Measurements from ENCODE around the gene RSPO4.
A peak's percentile ranks its signal among the peaks of the same experiment; 100 is the strongest.

Gene RSPO4

DNA sequence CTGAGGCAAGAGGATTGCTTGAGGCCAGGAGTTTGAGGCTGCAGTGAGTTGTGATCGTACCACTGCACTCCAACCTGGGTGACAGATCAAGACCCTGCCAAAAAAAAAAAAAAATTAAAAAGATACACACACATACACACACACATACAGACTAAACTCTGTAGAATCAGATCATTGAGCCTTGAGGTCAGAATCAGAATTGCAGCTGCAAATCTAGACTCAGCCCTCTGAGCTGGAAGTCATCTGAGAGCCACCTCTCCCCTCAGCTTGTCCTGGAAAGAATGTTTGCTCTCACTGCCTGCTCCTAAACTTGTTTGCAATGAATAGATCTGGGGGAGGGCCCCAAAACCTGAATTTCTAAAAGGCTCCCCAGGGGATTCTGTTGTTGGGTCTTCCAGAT, 44.6 kb downstream of the RSPO4 start:
- Histone ChIP-seq H3K27me3 (ENCODE audit: control insufficient read depth, insufficient read depth, low read length) (no peaks in the 10 kb centered on the region), H3K4me3 (ENCODE audit: low read length) (no peak overlapping the region), H3K4me1 (ENCODE audit: control insufficient read depth, insufficient read depth, low read length) (no peaks in the 10 kb centered on the region), H3K27ac (ENCODE audit: low read length) (no peak overlapping the region), H3K9me3 (ENCODE audit: control insufficient read depth, insufficient read depth, low read length) (no peaks in the 10 kb centered on the region), H3K36me3 (ENCODE audit: control insufficient read depth, insufficient read depth, low read length) (no peaks in the 10 kb centered on the region)
- DNase-seq (ENCODE audit: low read depth, low spot score), result no peak
- no CpG with 5 or more reads among the region's 1 CpG for WGBS (ENCODE audit: insufficient coverage, insufficient read length)

DNA sequence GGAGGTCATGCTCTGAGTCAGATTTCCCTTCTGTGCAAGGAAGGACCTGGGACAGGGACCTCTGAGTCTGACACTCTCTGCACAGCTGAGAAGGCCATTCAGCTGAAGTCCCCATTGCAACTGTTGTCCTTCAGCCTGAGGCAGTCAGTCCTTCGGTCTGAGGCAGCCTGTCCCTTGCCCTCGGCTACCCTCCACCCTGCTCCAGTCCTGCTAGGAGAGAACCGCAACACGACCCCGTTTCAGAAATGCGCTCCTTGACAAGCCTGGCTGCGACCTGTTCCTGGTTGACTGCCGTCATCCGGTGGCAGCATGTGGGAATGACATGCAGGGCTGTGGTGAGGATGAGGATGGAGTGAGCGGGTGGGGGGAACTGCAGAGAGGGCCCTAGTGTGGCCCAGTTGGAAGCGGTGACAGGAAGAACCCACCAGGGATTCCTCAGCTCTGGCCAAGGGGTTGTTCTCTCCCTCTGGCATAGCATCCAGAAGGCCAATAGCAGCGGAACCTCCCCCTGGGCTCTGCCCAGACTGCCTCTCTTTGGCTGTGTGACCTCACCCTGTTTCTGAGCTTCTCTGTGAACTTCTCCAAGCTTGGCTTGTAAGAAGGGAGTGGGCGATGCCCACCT, 45.7 kb downstream of the RSPO4 start:
- Histone ChIP-seq H3K9me3 (ENCODE audit: control insufficient read depth, insufficient read depth, low read length) (no peaks in the 10 kb centered on the region), H3K27ac (ENCODE audit: low read length) (no peak overlapping the region), H3K27me3 (ENCODE audit: control insufficient read depth, insufficient read depth, low read length) (no peaks in the 10 kb centered on the region), H3K36me3 (ENCODE audit: control insufficient read depth, insufficient read depth, low read length) (no peaks in the 10 kb centered on the region), H3K4me1 (ENCODE audit: control insufficient read depth, insufficient read depth, low read length) (no peaks in the 10 kb centered on the region), H3K4me3 (ENCODE audit: low read length) (no peak overlapping the region)
- whole genome bisulfite sequencing (ENCODE audit: insufficient coverage, insufficient read length), result no CpG with 5 or more reads among the region's 13 CpGs
- peak; percentile 71 for DNase-seq (ENCODE audit: low read depth, low spot score)

DNA sequence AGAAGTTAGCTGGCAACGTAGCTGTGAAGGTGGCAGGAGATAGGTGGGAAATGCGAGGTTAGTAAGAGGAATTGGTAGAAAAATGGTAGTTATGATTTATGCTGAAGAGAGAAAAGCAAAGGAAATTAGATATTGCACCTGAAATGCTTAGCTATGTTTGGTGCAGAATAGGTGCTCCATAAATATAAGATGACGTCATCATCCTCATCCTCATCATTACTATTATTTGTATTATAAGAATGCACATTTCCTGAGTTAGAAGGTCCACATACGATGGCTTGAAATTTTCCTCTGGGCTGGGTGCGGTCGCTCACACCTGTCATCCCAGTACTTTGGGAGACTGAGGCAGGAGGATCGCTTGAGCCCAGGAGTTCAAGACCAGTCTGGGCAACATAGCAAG, 46.5 kb downstream of the RSPO4 start:
- H3K36me3 ChIP-seq (ENCODE audit: control insufficient read depth, insufficient read depth, low read length), result no peaks in the 10 kb centered on the region
- H3K27ac ChIP-seq (ENCODE audit: low read length), result no peak overlapping the region
- DNase-seq (ENCODE audit: low read depth, low spot score), result no peak
- no peaks in the 10 kb centered on the region for H3K4me1 ChIP-seq (ENCODE audit: control insufficient read depth, insufficient read depth, low read length)
- H3K27me3 ChIP-seq (ENCODE audit: control insufficient read depth, insufficient read depth, low read length), result no peaks in the 10 kb centered on the region
- no peaks in the 10 kb centered on the region for H3K9me3 ChIP-seq (ENCODE audit: control insufficient read depth, insufficient read depth, low read length)
- H3K4me3 ChIP-seq (ENCODE audit: low read length), result no peak overlapping the region
- 100% methylated on average over 1 of the region's 7 CpGs for WGBS (ENCODE audit: insufficient coverage, insufficient read length)

DNA sequence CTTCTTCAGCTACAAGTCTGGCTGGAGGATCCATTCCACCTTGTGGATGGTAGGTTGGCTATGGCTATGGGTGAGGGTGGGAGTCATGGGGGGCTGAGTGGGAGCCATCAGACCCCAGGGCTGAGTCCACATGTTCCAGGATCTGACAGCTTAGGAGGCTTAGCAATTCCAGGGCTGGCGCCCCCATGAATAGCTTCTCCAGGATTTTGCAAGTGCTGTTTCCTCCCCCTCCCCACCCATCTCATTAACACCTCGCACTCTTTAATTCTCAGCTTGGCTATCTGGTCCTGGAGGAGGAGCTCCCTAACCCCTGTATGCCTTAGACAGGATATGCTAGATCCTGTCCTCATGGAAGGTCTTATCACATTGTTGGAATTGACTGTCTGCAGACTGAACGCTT, 47.0 kb downstream of the RSPO4 start:
- no peaks in the 10 kb centered on the region for H3K4me1 ChIP-seq (ENCODE audit: control insufficient read depth, insufficient read depth, low read length)
- H3K27ac ChIP-seq (ENCODE audit: low read length), result no peak overlapping the region
- no peak overlapping the region for H3K4me3 ChIP-seq (ENCODE audit: low read length)
- no CpG with 5 or more reads among the region's 3 CpGs for WGBS (ENCODE audit: insufficient coverage, insufficient read length)
- H3K27me3 ChIP-seq (ENCODE audit: control insufficient read depth, insufficient read depth, low read length), result no peaks in the 10 kb centered on the region
- H3K36me3 ChIP-seq (ENCODE audit: control insufficient read depth, insufficient read depth, low read length), result no peaks in the 10 kb centered on the region
- H3K9me3 ChIP-seq (ENCODE audit: control insufficient read depth, insufficient read depth, low read length), result no peaks in the 10 kb centered on the region
- DNase-seq (ENCODE audit: low read depth, low spot score), result no peak

- Histone ChIP-seq H3K36me3 (ENCODE audit: control insufficient read depth, insufficient read depth, low read length) (no peaks in the 10 kb centered on the region), H3K27ac (ENCODE audit: low read length) (no peak overlapping the region), H3K27me3 (ENCODE audit: control insufficient read depth, insufficient read depth, low read length) (no peaks in the 10 kb centered on the region), H3K4me3 (ENCODE audit: low read length) (no peak overlapping the region), H3K9me3 (ENCODE audit: control insufficient read depth, insufficient read depth, low read length) (no peaks in the 10 kb centered on the region), H3K4me1 (ENCODE audit: control insufficient read depth, insufficient read depth, low read length) (no peaks in the 10 kb centered on the region)
- no CpG with 5 or more reads among the region's 11 CpGs for WGBS (ENCODE audit: insufficient coverage, insufficient read length)
- DNase-seq (ENCODE audit: low read depth, low spot score), result no peak
Observed at GRCh38 chr20:953742-954141, 48.4 kb downstream of the RSPO4 start.

- no peaks in the 10 kb centered on the region for H3K27me3 ChIP-seq (ENCODE audit: control insufficient read depth, insufficient read depth, low read length)
- no CpG with 5 or more reads among the region's 8 CpGs for WGBS (ENCODE audit: insufficient coverage, insufficient read length)
- H3K36me3 ChIP-seq (ENCODE audit: control insufficient read depth, insufficient read depth, low read length), result no peaks in the 10 kb centered on the region
- H3K4me3 ChIP-seq (ENCODE audit: low read length), result no peak overlapping the region
- H3K9me3 ChIP-seq (ENCODE audit: control insufficient read depth, insufficient read depth, low read length), result no peaks in the 10 kb centered on the region
- DNase-seq (ENCODE audit: low read depth, low spot score), result no peak
- no peaks in the 10 kb centered on the region for H3K4me1 ChIP-seq (ENCODE audit: control insufficient read depth, insufficient read depth, low read length)
- H3K27ac ChIP-seq (ENCODE audit: low read length), result no peak overlapping the region
Observed at GRCh38 chr20:952196-952795, 49.8 kb downstream of the RSPO4 start.

DNA sequence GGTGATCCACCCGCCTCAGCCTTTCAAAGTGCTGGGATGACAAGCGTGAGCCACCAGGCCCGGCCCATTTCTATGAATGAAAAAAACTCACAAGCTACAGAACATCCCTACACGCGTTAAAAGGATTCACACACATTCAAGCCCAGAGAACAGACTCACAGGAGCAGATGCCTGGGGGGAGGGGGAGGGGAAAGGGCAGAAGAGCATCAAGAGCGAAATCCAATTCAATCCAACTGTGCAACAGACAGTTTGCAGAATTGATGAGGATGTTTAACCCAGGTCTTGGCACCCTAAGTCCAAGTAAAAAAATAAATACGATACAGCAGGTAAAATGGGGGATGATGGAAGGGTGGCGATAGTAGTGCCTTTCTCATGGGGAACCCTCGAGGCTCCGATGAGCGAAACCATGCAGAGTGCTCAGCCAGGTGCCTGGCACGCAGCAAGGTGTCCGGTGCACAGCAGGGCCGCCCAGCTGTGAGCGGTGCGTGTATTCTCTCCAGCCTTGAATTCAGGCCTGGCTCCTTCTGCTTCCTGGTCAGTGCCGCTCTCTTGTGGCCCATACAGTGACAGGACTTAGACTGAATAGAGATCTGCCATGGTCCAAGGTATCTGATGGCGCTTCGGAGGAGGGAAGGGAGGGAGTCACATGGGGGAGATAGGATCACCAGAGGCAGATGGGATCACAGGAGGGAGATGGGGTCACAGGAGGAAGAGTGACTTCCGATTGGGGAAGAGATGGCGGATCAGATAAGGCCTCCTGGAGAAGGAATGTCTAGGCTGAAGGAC, 50.5 kb downstream of the RSPO4 start:
- no peaks in the 10 kb centered on the region for H3K4me1 ChIP-seq (ENCODE audit: control insufficient read depth, insufficient read depth, low read length)
- no peak overlapping the region for H3K4me3 ChIP-seq (ENCODE audit: low read length)
- no CpG with 5 or more reads among the region's 21 CpGs for WGBS (ENCODE audit: insufficient coverage, insufficient read length)
- no peaks in the 10 kb centered on the region for H3K27me3 ChIP-seq (ENCODE audit: control insufficient read depth, insufficient read depth, low read length)
- DNase-seq (ENCODE audit: low read depth, low spot score), result no peak
- H3K27ac ChIP-seq (ENCODE audit: low read length), result no peak overlapping the region
- H3K36me3 ChIP-seq (ENCODE audit: control insufficient read depth, insufficient read depth, low read length), result no peaks in the 10 kb centered on the region
- no peaks in the 10 kb centered on the region for H3K9me3 ChIP-seq (ENCODE audit: control insufficient read depth, insufficient read depth, low read length)

- no peaks in the 10 kb centered on the region for H3K9me3 ChIP-seq (ENCODE audit: control insufficient read depth, insufficient read depth, low read length)
- no CpG with 5 or more reads among the region's 7 CpGs for WGBS (ENCODE audit: insufficient coverage, insufficient read length)
- no peak overlapping the region for H3K27ac ChIP-seq (ENCODE audit: low read length)
- no peak for DNase-seq (ENCODE audit: low read depth, low spot score)
- H3K27me3 ChIP-seq (ENCODE audit: control insufficient read depth, insufficient read depth, low read length), result no peaks in the 10 kb centered on the region
- peaks cover 3% of the 10 kb centered on the region for H3K4me1 ChIP-seq (ENCODE audit: control insufficient read depth, insufficient read depth, low read length)
- no peak overlapping the region for H3K4me3 ChIP-seq (ENCODE audit: low read length)
- H3K36me3 ChIP-seq (ENCODE audit: control insufficient read depth, insufficient read depth, low read length), result no peaks in the 10 kb centered on the region
Observed at GRCh38 chr20:949717-950116, 52.4 kb downstream of the RSPO4 start.

GRCh38 chr20:946826-947225, 55.3 kb downstream of the RSPO4 start:
- Histone ChIP-seq H3K27ac (ENCODE audit: low read length) (no peak overlapping the region), H3K27me3 (ENCODE audit: control insufficient read depth, insufficient read depth, low read length) (no peaks in the 10 kb centered on the region), H3K36me3 (ENCODE audit: control insufficient read depth, insufficient read depth, low read length) (no peaks in the 10 kb centered on the region), H3K4me1 (ENCODE audit: control insufficient read depth, insufficient read depth, low read length) (peaks cover 3% of the 10 kb centered on the region), H3K4me3 (ENCODE audit: low read length) (no peak overlapping the region), H3K9me3 (ENCODE audit: control insufficient read depth, insufficient read depth, low read length) (no peaks in the 10 kb centered on the region)
- no CpG with 5 or more reads among the region's 8 CpGs for WGBS (ENCODE audit: insufficient coverage, insufficient read length)
- no peak for DNase-seq (ENCODE audit: low read depth, low spot score)

DNA sequence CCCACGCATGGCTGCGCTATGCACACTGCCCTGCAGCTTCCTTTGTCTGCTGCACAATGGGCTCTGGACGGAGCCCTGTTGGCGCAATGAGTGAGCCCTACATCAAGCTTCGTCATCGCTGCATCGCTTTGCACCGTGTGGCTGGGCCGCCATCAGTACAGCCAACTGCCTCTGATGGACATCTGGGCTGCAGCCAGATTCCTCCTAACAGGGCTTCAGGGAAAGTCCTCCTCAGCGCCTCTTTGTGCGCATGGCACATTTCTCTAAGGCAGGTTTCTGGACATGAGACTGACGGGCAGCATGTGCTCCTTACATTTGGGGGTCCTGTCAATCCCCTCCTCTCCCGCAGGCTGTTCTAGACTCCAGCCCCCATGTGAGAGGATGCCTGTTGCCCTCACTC, 56.3 kb downstream of the RSPO4 start:
- H3K36me3 ChIP-seq (ENCODE audit: control insufficient read depth, insufficient read depth, low read length), result no peaks in the 10 kb centered on the region
- no peak overlapping the region for H3K27ac ChIP-seq (ENCODE audit: low read length)
- DNase-seq (ENCODE audit: low read depth, low spot score), result no peak
- no peak overlapping the region for H3K4me3 ChIP-seq (ENCODE audit: low read length)
- WGBS (ENCODE audit: insufficient coverage, insufficient read length), result no CpG with 5 or more reads among the region's 13 CpGs
- H3K4me1 ChIP-seq (ENCODE audit: control insufficient read depth, insufficient read depth, low read length), result peaks cover 3% of the 10 kb centered on the region
- H3K27me3 ChIP-seq (ENCODE audit: control insufficient read depth, insufficient read depth, low read length), result no peaks in the 10 kb centered on the region
- H3K9me3 ChIP-seq (ENCODE audit: control insufficient read depth, insufficient read depth, low read length), result no peaks in the 10 kb centered on the region

Data from iPS DF 6.9 (cell line).